Left ventricle myocardium inferior (tissue), 1 donor: Measurements from ENCODE around the gene TIAM1. TPM values are rescaled to one million over a fixed set of nuclear protein-coding genes. Genes with fewer than 3 reads are reported as not detected.
A peak's percentile ranks its signal among the peaks of the same experiment; 100 is the strongest.

Experiments
- DNase-seq: peaks from one replicate; pipeline ENCODE4 v3.0.0-alpha.2; 2020
- H3K27ac ChIP-seq: fragments of 200-600 bp; replicated peaks from 2 replicates; pipeline ENCODE4 v1.8.0; 2021
- H3K27me3 ChIP-seq: fragments of 200-600 bp; 2 replicates; pipeline ENCODE4 v1.8.0; 2021; ENCODE audit warnings: low read depth
- H3K36me3 ChIP-seq: fragments of 200-600 bp; 2 replicates; pipeline ENCODE4 v1.8.0; 2021
- H3K4me1 ChIP-seq: fragments of 200-600 bp; 2 replicates; pipeline ENCODE4 v1.8.0; 2021
- H3K4me3 ChIP-seq: fragments of 200-600 bp; 2 replicates; pipeline ENCODE4 v1.8.0; 2021; ENCODE audit warnings: mild to moderate bottlenecking, moderate library complexity
- H3K9me3 ChIP-seq: fragments of 200-600 bp; replicated peaks from 2 replicates; pipeline ENCODE4 v1.8.0; 2021
- intact Hi-C: fragments of 100-400 bp; cut with micrococcal nuclease; formaldehyde crosslinking; loops from one replicate; pipeline ENCODE4 v1.11.0; 2022
- total RNA-seq: library from RNA; stranded (reverse); fragmentation: NEBNext Ultra II Directional; extraction: Animal tissue kit (Norgen Biotek cat#: 25700); gene quantifications from one replicate; pipeline ENCODE4 v1.2.1, GENCODE V29; 2021
- TF ChIP-seq, protein P1 (sequence below): fragments of 200-600 bp; IDR thresholded peaks from 2 replicates; pipeline ENCODE4 v1.8.0; 2021; ENCODE audit warnings: antibody characterized with exemption, mild to moderate bottlenecking, borderline replicate concordance
- donor health status: DM: no; HTN: yes; CAD: no; lungs with severe emphysema.

Gene TIAM1
- total RNA-seq, 1 donor from 2014 or later: 1.8 TPM

GRCh38 chr21:31182231-31183140 is 161.6 kb downstream of the TIAM1 start:
- no peak overlapping the region for H3K27ac ChIP-seq
- H3K27me3 ChIP-seq: peaks cover 20% of the 10 kb centered on the region
- TF ChIP-seq, protein P1, sequence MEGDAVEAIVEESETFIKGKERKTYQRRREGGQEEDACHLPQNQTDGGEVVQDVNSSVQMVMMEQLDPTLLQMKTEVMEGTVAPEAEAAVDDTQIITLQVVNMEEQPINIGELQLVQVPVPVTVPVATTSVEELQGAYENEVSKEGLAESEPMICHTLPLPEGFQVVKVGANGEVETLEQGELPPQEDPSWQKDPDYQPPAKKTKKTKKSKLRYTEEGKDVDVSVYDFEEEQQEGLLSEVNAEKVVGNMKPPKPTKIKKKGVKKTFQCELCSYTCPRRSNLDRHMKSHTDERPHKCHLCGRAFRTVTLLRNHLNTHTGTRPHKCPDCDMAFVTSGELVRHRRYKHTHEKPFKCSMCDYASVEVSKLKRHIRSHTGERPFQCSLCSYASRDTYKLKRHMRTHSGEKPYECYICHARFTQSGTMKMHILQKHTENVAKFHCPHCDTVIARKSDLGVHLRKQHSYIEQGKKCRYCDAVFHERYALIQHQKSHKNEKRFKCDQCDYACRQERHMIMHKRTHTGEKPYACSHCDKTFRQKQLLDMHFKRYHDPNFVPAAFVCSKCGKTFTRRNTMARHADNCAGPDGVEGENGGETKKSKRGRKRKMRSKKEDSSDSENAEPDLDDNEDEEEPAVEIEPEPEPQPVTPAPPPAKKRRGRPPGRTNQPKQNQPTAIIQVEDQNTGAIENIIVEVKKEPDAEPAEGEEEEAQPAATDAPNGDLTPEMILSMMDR: no peak
- no peak for DNase-seq
- H3K36me3 ChIP-seq: no peaks in the 10 kb centered on the region
- no peak overlapping the region for H3K4me3 ChIP-seq
- intact Hi-C loops: no loop called here
- H3K4me1 ChIP-seq: no peaks in the 10 kb centered on the region
- H3K9me3 ChIP-seq: no peaks in the 10 kb centered on the region

DNA sequence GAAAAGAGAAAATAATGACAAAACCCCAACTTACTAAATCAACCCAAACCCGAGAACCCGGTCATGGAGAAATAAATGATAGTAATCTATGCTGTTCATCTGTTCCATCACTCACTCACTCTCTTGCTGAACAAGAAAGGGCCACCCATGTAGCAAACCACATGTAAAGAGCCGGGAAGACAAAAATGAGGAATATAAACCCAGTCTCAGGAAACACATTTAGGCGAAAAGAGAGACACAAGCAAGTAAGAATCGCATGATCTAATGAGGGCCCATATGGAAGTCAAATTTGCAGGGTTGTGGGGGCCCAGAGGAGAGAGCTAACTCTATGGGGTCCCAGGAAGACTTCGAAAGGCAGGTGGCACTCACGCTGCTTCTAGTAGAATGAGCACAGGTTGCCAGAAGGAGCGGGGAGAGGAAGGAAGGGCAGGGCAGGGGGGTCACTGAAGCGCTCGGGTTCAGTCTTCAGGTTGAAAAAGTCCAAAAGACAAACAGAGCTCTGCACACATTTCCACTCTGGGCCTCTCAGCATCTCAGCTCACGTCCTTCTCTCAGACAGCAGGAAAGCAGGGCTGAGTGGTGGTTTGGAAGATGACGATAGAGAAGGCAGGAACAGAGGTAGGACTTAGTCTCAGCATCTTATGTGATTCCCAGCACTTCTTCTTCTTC is 162.8 kb downstream of the TIAM1 start:
- TF ChIP-seq, protein P1: no peak
- Histone ChIP-seq H3K36me3 (no peaks in the 10 kb centered on the region), H3K27ac (no peak overlapping the region), H3K4me3 (no peak overlapping the region), H3K4me1 (no peaks in the 10 kb centered on the region), H3K9me3 (no peaks in the 10 kb centered on the region), H3K27me3 (peaks cover 10% of the 10 kb centered on the region)
- intact Hi-C loops: loop anchor here (2.0 kb wide), 1 partner anchor 82 kb away; no protein-coding TSS in a partner anchor
- no peak for DNase-seq

DNA sequence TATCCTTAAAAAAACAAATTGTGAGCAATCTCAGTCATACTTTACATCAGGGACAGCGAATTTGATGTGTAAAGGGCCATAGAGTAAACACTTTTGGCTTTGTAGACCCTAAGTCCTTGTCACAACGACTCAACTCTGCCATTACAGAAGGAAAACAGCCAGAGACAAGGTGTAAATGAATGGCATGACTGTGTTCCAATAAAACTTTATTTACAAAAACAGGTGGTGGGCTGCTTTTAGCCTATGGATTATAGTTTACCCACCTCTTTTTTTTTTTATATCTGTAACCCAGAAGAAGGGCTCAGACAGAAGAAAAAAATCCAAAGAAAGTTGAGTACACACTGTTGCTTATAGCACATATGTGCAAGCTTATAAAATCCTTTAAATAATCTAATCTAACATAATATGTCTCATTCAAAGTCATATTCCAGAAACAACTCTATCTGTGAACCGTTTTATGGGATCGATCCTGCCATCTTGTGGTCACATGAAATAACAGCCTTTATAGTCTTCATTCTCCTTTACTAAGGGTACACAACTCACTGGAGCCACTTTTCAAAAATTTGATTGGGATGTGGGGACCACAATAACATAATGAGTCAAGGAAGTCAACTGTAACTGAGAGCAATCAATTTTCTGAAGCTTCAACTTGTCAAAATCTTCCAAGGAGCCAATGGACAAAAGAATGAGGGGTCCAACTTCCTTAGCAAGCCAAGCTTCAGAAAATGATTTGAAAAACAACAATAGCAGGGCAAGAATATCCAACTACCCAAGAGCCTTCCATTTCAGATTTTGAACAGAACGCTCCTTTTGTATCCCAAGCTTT is 163.6 kb downstream of the TIAM1 start:
- Histone ChIP-seq H3K36me3 (no peaks in the 10 kb centered on the region), H3K9me3 (no peaks in the 10 kb centered on the region), H3K27me3 (peaks cover 5% of the 10 kb centered on the region), H3K4me1 (no peaks in the 10 kb centered on the region), H3K4me3 (no peak overlapping the region), H3K27ac (no peak overlapping the region)
- no peak for DNase-seq
- intact Hi-C loops: loop anchor here (2.0 kb wide), 1 partner anchor 82 kb away; no protein-coding TSS in a partner anchor
- TF ChIP-seq, protein P1: peak; percentile 67

DNA sequence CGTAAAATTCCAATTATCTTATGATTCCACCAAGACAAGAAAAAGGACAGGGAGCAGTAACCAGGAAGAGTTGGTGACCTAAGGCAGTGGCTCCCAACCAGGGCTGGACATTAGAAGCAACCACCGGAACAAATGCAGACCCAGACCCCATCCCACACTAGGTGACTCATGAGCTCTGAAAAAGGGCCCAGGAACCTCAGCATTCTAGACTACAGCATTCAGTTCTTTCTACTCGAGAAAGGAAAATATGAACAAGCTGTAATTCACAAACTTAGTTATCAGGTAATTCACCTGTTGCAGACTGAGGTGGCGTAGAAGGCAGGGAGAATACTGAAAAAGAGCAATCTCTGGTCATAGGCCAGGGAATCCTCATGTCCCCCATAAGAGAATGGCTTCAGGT is 167.3 kb downstream of the TIAM1 start:
- DNase-seq: no peak
- no peaks in the 10 kb centered on the region for H3K36me3 ChIP-seq
- no peak overlapping the region for H3K27ac ChIP-seq
- H3K27me3 ChIP-seq: no peaks in the 10 kb centered on the region
- H3K4me1 ChIP-seq: peaks cover 18% of the 10 kb centered on the region
- H3K4me3 ChIP-seq: no peak overlapping the region
- H3K9me3 ChIP-seq: no peaks in the 10 kb centered on the region
- TF ChIP-seq, protein P1: no peak
- intact Hi-C loops: no loop called here

DNA sequence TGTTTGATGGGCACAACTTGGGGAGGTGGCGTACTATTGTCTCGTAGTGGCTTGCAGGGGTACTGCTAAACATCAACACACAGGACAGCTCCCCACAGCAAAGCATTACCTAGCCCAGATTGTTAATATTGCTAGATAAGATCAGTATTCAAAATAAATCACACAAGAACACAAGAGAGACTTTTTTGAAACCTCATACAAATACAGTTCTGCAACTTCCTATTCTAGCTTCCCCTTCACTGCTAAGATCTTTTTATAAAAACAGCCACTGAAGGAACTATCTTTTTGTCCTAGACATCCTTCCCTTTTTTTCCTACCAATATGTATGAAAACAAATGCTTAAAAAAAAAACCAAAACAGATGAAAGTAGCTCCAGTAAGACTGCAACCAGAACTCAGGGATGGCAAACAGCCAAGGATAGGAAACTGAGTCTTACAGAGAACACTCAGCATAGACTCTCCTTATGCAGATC is 167.9 kb downstream of the TIAM1 start:
- no peak for DNase-seq
- no peaks in the 10 kb centered on the region for H3K36me3 ChIP-seq
- H3K27me3 ChIP-seq: no peaks in the 10 kb centered on the region
- peaks cover 18% of the 10 kb centered on the region for H3K4me1 ChIP-seq
- no peaks in the 10 kb centered on the region for H3K9me3 ChIP-seq
- no peak overlapping the region for H3K4me3 ChIP-seq
- intact Hi-C loops: no loop called here
- TF ChIP-seq, protein P1: no peak
- no peak overlapping the region for H3K27ac ChIP-seq
